Stimulated activated naive B cell treated with anti-CD40 and anti-IgM and Interleukin-4, amounts not matched to agents 10 μg/mL and 1 μg/mL and 100 μg/mL, for 72 hours (primary cell): Measurements from ENCODE around the gene KIF3C.
"Not testable (repeated sequence)": the region's sequence is repeated elsewhere in the genome, so short reads cannot be mapped to it uniquely, and the experiment has no call there.

Experiments
- ATAC-seq, 2 donors: fragments of 150-1000 bp; cut with Tn5 transposase; replicated peaks; 2 replicates each; pipeline ENCODE4 v1.10.0; 2021; ENCODE audit warnings: moderate library complexity in 1 of 2
- DNase-seq: peaks from one replicate; pipeline ENCODE4 v3.0.0; 2021
- H3K27ac Mint-ChIP-seq: one replicate; pipeline ENCODE4 v1.8.0; 2022; ENCODE audit warnings: mild to moderate bottlenecking, mixed read lengths
- H3K27me3 Mint-ChIP-seq, 2 donors: one replicate each; pipeline ENCODE4 v1.8.0; 2022; ENCODE audit warnings: mixed read lengths in 2 of 2
- H3K36me3 Mint-ChIP-seq, 2 donors: one replicate each; pipeline ENCODE4 v1.8.0; 2022; ENCODE audit warnings: mixed read lengths in 2 of 2, mild to moderate bottlenecking in 1 of 2
- H3K4me1 Mint-ChIP-seq, 2 donors: one replicate each; pipeline ENCODE4 v1.8.0; 2022; ENCODE audit warnings: mixed read lengths in 2 of 2, mild to moderate bottlenecking in 1 of 2
- H3K4me3 Mint-ChIP-seq, 2 donors: one replicate each; pipeline ENCODE4 v1.8.0; 2022; ENCODE audit warnings: mild to moderate bottlenecking in 2 of 2, mixed read lengths in 2 of 2, moderate library complexity in 1 of 2
- H3K9me3 Mint-ChIP-seq, 2 donors: one replicate each; pipeline ENCODE4 v1.8.0; 2022; ENCODE audit warnings: mixed read lengths in 2 of 2, mild to moderate bottlenecking in 1 of 2

Gene KIF3C

DNA sequence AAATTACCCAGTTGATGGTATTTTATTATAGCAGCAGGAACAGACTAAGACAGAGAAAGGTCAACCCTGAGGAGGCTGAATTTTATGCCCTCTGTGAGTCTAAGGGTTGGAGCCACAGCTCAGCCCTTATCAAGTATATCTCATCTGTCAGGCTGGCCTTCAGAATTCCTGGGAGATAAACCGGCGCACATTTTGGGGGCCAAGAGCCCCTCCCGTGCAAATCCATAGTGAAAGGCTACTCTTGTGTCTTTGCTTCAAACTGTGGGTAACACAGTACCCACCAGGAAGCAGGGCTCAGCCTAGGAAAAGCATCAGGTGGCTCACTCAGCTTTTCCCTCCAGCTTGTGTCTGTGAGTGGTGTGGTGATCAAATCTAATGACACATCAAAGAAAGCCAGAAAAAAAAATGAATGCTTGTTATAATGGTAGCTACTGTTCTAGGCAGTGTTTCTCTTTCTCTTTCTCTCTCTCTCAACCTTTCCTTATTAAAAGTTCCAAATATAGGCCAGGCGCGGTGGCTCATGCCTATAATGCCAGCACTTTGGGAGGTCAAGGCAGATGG lies 79.0 kb downstream of the KIF3C start:
- Mint-ChIP-seq H3K36me3 (no peaks in the 10 kb centered on the region), H3K4me1 (peaks cover 0 to 2% of the 10 kb centered on the region in 2 donors), H3K27me3 (peaks cover 0 to 4% of the 10 kb centered on the region in 2 donors), H3K27ac (no peak overlapping the region), H3K9me3 (no peaks in the 10 kb centered on the region), H3K4me3 (no peak overlapping the region)
- ATAC-seq: no peak
- no peak for DNase-seq

DNA sequence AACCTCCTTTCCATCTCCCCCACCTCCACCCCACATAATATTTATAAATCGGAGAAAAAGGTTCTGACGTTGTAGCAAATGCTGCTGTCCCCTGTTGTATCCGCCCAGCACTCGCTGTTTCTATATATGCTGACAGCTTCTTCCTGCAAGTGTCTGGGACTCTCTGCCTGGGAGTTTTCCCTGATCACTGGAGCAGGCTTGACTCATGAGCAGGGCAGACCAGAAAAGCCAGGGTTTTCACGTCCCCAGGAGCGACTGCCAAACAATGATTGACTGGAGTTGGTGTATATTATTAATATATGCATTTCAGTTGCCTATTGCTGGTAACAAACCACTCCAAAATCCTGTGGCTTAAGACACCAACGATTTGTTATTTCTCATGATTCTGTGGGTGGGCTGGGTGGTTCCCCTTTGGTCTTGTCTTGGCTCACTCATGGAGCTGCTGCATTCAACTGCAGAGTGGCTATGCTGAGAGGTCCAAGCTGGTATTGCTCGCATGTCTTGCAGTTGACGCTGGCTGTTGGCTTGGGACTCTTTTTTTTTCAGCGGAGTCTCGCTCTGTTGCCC lies 82.8 kb downstream of the KIF3C start:
- H3K27ac Mint-ChIP-seq: no peak overlapping the region

DNA sequence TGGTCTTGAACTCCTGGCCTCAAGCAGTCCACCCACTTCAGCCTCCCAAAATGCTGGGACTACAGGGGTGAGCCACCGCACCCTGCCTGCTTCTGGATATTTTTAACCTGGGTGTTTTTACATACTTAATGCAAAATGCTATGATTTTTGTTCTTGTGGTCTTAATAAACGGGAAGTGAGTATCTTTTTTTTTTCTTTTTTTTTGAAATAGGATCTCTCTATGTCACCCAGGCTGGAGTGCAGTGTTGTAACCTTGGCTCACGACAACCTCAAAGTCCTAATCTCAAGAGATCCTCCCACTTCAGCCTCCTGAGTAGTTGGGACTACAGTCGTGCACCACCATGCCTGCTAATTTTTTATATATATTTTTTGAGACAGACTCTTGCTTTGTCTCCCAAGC lies 84.8 kb downstream of the KIF3C start:
- no peaks in the 10 kb centered on the region for H3K36me3 Mint-ChIP-seq
- H3K4me3 Mint-ChIP-seq: no peak overlapping the region
- ATAC-seq (peak; percentile 73 to 83), DNase-seq (no peak)
- peaks cover 0 to 2% of the 10 kb centered on the region in 2 donors for H3K4me1 Mint-ChIP-seq
- H3K27ac Mint-ChIP-seq: no peak overlapping the region
- H3K27me3 Mint-ChIP-seq: peaks cover 5 to 7% of the 10 kb centered on the region in 2 donors
- no peaks in the 10 kb centered on the region for H3K9me3 Mint-ChIP-seq

More for the DNA sequence above, 82.8 kb downstream of the KIF3C start:
- ATAC-seq (no peak), DNase-seq (no peak)
- Mint-ChIP-seq H3K4me1 (peaks cover 0 to 2% of the 10 kb centered on the region in 2 donors), H3K4me3 (no peak overlapping the region), H3K27me3 (peaks cover 1 to 7% of the 10 kb centered on the region in 2 donors), H3K9me3 (no peaks in the 10 kb centered on the region), H3K36me3 (no peaks in the 10 kb centered on the region)

DNA sequence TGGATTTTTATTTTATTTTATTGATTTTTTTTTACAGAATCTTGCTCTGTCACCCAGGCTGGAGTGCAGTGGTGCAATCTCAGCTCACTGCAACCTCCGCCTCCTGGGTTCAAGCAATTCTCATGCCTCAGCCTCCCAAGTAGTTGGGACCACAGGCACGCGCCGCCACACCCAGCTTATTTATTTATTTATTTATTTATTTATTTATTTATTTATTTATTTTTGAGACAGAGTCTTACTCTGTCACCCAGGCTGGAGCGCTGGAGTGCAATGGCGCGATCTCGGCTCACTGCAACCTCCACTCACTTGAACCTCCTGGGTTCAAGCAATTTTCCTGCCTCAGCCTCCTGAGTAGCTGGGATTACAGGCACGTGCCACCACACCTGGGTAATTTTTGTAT lies 86.0 kb downstream of the KIF3C start:
- ATAC-seq, H3K9me3 Mint-ChIP-seq, H3K4me3 Mint-ChIP-seq: not testable (repeated sequence)

DNA sequence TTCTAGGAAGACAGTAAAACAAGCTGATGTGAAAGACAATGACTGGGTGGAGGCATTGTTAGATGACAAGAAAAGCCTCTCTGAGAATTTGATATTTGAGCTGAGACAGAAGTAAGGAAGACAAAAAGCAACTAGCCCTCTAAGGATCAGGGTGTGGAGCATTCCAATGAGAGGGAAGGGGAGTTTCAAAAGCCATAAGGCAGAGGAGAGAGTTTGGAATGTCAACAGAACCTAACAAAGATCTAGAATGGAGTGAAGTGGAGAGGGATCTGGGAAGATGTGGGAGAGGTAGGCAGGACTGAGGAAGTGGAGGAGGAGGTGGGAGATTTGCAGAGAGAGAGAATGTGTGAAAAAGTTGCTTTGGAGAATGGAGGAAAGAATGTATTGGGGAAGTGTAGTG lies 86.7 kb downstream of the KIF3C start:
- peaks cover 0 to 2% of the 10 kb centered on the region in 2 donors for H3K4me1 Mint-ChIP-seq
- DNase-seq (no peak), ATAC-seq (no peak)
- no peaks in the 10 kb centered on the region for H3K9me3 Mint-ChIP-seq
- H3K27ac Mint-ChIP-seq: no peak overlapping the region
- no peak overlapping the region for H3K4me3 Mint-ChIP-seq
- H3K36me3 Mint-ChIP-seq: no peaks in the 10 kb centered on the region
- H3K27me3 Mint-ChIP-seq: peaks cover 5 to 7% of the 10 kb centered on the region in 2 donors

More for the DNA sequence above, 86.0 kb downstream of the KIF3C start:
- H3K27ac Mint-ChIP-seq, H3K4me1 Mint-ChIP-seq, H3K36me3 Mint-ChIP-seq, DNase-seq, H3K27me3 Mint-ChIP-seq: not testable (repeated sequence)

DNA sequence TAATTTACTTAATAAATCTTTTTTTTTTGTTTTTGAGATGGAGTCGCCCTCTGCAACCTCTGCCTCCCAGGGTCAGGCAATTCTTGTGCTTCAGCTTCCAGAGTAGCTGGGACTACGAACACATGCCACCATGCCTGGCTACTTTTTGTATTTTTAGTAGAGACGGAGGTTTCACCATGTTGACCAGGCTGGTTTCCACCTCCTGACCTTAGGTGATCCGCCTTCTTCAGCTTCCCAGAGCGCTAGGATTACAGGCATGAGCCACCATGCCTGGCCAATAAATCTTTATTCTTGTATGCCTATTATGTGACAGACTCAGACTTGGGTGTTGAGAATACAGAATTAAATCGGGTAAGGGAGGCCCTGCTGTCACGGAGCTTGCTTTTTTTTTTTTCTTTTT lies 87.3 kb downstream of the KIF3C start:
- no peaks in the 10 kb centered on the region for H3K36me3 Mint-ChIP-seq
- ATAC-seq (no peak), DNase-seq (no peak)
- no peaks in the 10 kb centered on the region for H3K9me3 Mint-ChIP-seq
- H3K27me3 Mint-ChIP-seq: peaks cover 5 to 7% of the 10 kb centered on the region in 2 donors
- H3K4me1 Mint-ChIP-seq: peaks cover 0 to 2% of the 10 kb centered on the region in 2 donors
- H3K27ac Mint-ChIP-seq: no peak overlapping the region
- H3K4me3 Mint-ChIP-seq: no peak overlapping the region

DNA sequence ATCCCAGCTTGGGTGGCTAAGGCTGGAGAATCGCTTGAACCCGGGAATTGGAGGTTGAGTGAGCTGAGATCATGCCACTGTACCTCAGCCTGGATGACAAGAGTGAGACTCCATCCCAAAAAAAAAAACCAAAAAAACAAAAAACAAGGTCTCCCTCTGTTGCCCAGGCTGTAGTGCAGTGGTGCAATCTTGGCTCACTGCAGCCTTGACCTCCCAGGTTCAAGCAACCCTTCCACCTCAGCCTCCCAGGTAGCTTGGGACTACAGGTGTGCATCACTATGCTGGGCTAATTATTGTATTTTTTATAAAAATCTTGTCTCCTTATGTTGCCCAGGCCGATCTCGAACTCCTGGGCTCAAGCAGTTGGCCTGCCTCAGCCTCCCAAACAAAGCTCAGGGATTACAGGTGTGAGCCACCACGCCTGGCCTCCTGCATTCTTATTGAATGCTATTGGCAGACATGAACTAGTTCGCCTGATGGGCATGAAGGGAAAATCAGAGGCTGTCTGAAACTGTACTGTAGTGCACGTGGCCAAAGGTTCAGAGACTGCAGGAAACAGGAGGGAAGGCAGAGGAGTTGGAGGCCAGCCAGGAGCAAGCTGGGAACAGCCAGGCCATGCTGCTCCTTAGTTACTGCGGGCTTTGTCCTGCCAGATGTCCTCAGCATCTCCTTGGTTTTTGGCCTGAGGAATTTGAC lies 88.0 kb downstream of the KIF3C start:
- no peak for DNase-seq
- Mint-ChIP-seq H3K27me3 (peaks cover 5 to 7% of the 10 kb centered on the region in 2 donors), H3K36me3 (no peaks in the 10 kb centered on the region), H3K4me3 (no peak overlapping the region), H3K9me3 (no peaks in the 10 kb centered on the region), H3K4me1 (peaks cover 0 to 2% of the 10 kb centered on the region in 2 donors), H3K27ac (no peak overlapping the region)
- ATAC-seq: no peak

DNA sequence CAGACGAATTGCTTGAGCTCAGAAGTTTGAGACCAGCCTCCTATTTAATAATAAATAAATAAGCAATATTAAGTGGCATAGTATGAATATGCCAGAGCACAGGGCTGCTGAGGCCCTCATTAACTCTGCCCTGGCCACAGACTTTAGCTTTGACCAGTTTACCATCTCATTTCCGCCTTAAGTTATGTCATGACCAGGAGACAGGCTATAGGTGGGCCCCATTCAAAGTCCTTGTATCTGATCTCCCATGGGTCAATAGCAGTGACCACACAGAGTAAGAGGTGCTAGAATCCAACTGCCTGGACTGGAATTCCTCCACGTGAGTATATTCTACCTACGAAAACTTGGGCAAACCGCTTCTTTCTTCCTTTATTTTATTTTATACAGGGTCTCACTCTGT lies 90.6 kb downstream of the KIF3C start:
- Mint-ChIP-seq H3K4me1 (peaks cover 0 to 2% of the 10 kb centered on the region in 2 donors), H3K27ac (no peak overlapping the region), H3K27me3 (peaks cover 5 to 10% of the 10 kb centered on the region in 2 donors), H3K4me3 (no peak overlapping the region), H3K36me3 (no peaks in the 10 kb centered on the region), H3K9me3 (no peaks in the 10 kb centered on the region)
- ATAC-seq: no peak
- no peak for DNase-seq

DNA sequence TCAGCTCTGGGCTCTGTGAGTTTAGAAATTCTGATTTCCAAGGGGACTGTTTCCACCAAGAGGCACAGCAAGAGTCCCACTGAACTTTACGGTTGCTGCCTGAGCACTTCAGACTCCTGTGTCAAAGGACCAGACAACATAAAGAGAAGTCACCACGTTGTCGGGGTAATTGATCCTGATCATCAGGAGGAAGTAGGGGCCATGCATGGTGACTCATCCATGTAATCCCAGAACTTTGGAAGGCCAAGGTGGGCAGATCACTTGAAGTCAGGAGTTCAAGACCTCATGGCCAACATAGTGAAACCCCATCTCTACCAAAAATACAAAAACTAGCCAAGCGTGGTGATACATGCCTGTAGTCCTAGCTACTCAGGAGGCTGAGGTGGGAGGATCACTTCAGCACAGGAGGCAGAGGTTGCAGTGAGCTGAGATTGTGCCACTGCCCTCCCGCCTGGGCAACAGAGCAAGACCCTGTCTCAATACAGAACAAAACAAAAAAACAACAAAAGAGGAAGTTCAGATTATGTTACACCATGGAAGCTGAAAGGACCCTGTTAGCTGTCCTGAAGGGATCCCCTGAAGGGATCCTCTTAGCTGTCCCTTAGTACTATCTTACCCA lies 94.6 kb downstream of the KIF3C start:
- no peaks in the 10 kb centered on the region for H3K9me3 Mint-ChIP-seq
- H3K36me3 Mint-ChIP-seq: no peaks in the 10 kb centered on the region
- ATAC-seq: no peak
- DNase-seq: no peak
- H3K4me3 Mint-ChIP-seq: no peak overlapping the region
- H3K27me3 Mint-ChIP-seq: peaks cover 21 to 24% of the 10 kb centered on the region in 2 donors
- H3K4me1 Mint-ChIP-seq: peaks cover 0 to 2% of the 10 kb centered on the region in 2 donors
- no peak overlapping the region for H3K27ac Mint-ChIP-seq

DNA sequence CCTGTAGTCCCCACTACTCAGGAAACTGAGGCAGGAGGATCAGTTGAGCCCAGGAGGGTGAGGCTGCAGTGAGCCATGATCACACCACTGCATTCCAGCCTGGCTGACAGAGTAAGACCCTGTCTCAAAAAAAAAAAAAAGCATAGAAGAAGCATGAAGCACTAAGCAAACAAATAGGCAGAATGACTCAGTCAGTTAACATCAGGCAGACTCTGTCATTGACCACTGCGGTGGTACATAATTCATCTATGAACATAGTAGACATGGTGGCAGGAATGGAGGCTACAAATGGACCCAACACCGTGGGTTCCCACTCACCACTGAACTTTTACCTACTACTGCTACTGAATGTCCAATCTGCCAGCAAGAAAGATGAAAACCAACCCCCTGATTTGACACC lies 96.4 kb downstream of the KIF3C start:
- Mint-ChIP-seq H3K27me3 (peaks cover 21 to 24% of the 10 kb centered on the region in 2 donors), H3K4me1 (peaks cover 0 to 2% of the 10 kb centered on the region in 2 donors)

DNA sequence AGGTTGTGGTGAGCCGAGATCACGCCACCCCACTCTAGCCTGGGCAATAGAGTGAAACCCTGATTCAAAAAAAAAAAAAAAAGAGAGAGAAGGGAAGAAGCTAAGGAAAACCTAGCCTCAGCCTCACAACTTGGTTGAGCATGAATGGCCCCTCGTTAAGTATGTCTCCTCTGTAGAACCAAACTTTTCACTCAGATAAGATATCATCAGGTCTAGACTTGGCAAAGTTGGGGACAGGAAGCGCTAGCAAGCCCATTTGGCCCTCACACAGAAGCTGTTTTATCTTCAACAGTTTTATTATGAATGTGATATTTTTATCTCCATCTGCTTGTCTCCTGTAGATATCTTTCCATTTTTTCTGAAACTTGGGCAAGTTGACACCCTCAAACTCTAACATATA lies 100.5 kb downstream of the KIF3C start:
- H3K36me3 Mint-ChIP-seq: peaks cover 6% of the 10 kb centered on the region in 2 donors
- DNase-seq: no peak
- H3K4me1 Mint-ChIP-seq: peaks cover 9 to 16% of the 10 kb centered on the region in 2 donors

More for the DNA sequence above, 96.4 kb downstream of the KIF3C start:
- DNase-seq (no peak), ATAC-seq (no peak)
- no peaks in the 10 kb centered on the region for H3K9me3 Mint-ChIP-seq
- H3K36me3 Mint-ChIP-seq: no peaks in the 10 kb centered on the region
- H3K27ac Mint-ChIP-seq: no peak overlapping the region
- no peak overlapping the region for H3K4me3 Mint-ChIP-seq

DNA sequence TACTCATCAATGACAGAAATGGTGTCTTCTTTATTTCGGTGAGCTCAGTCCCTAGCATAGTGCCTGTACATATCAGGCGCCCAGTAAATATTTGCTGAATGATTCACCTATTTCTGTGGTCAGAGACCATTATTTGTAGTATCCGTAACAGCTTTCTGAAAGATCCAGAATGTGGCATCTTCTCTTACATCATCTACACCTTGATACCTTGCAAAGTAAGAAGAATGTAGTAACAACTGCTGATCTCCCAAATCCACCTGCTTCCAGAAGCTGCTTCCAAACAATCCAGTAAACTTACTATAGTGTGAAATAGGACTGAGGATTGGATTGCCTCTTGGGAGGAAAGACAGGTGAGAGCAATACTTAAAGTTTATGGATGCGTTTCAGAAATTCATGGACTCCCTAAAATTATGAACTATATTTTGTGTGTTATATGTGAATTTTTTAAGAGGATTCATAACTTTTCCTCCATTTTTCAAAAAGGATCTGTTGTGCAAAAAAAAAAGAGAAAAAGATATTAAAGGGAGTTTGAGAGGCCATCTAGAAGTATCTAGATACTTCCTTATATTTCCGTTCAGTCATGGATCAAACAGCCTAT lies 103.1 kb downstream of the KIF3C start:
- Mint-ChIP-seq H3K4me1 (peaks cover 9 to 33% of the 10 kb centered on the region in 2 donors), H3K9me3 (no peaks in the 10 kb centered on the region), H3K36me3 (peaks cover 8 to 12% of the 10 kb centered on the region in 2 donors), H3K27ac (peak overlapping the region; percentile 99), H3K27me3 (peaks cover 11 to 13% of the 10 kb centered on the region in 2 donors), H3K4me3 (peak overlapping the region; percentile 95 to 98)
- no peak for DNase-seq
- ATAC-seq: no peak

More for the DNA sequence above, 100.5 kb downstream of the KIF3C start:
- Mint-ChIP-seq H3K4me3 (no peak overlapping the region), H3K27ac (no peak overlapping the region), H3K27me3 (peaks cover 21% of the 10 kb centered on the region in 2 donors), H3K9me3 (no peaks in the 10 kb centered on the region)
- ATAC-seq: no peak

DNA sequence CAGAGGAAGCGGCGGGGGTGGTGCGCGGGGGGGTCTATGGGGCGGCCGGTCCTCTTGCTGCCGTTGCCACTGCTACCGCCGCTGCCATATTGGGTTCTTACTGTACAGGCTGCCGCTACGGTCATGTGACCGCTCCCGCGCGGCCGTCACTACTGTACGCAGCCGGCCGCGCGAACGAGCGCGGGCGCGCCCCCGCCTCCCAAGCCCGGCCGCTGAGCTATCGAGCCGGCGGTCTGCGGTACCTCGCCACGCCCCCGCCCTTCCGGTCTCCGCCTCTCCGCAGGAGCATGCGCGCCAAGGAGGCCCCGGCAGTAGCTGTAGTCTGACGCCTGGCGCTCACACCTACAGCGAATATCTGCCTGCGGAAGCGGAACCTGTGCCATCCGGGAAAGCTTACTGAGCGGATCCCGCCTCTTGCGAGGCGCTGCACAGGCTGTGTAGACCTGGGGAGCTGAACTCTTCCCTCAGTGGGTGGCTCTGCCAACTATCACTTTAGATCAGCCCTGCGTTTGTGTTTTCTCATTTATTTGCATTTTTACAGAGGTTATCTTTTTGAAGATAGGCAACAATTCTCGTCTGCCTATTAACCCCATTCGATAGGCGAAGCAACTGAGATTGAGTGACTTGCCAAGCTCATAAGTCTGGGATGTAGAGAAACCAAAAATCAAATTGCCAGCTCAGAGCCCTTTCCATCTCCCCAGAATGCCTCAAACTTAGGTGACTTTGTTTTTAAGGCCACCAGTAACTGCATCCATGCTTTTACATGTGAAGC lies 103.8 kb downstream of the KIF3C start, which contains the start of gene ASXL2:
Gene ASXL2, minus strand, starts transcription at position 127 of the 772 bp plus-strand sequence. CDS start 265 bp downstream, outside the sequence.
- Mint-ChIP-seq H3K27me3 (peaks cover 5 to 7% of the 10 kb centered on the region in 2 donors), H3K4me1 (peaks cover 13 to 37% of the 10 kb centered on the region in 2 donors), H3K27ac (peak within 1 kb of the TSS; percentile 99), H3K36me3 (peaks cover 8 to 16% of the 10 kb centered on the region in 2 donors), H3K9me3 (no peaks in the 10 kb centered on the region), H3K4me3 (peak within 1 kb of the TSS; percentile 95 to 98)
- DNase-seq: peak; percentile 97
- peak; percentile 91 to 94 for ATAC-seq
